ENCODE data around the gene ZNF532.

DNA sequence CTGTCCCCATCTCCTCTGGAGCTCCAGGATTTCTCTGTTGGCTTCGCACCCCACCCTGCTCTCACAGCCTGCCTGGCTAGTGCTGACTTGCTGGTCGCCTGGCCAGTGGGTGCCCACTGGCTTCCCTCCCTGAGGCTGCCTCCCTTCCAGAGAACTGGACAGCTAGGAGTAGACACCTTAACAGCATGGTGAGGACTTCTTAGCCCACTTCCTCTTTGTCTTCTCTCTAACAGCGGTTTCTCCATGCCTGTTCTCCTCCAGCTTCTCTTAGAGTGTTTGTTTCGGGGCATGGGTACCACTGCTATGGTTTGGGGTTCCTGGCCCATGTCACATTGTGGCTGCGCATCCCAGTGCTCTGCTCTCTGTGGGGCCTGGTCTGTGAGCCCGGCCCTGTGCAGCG lies 37.1 kb downstream of the ZNF532 start:
- TF ChIP-seq, protein P1, sequence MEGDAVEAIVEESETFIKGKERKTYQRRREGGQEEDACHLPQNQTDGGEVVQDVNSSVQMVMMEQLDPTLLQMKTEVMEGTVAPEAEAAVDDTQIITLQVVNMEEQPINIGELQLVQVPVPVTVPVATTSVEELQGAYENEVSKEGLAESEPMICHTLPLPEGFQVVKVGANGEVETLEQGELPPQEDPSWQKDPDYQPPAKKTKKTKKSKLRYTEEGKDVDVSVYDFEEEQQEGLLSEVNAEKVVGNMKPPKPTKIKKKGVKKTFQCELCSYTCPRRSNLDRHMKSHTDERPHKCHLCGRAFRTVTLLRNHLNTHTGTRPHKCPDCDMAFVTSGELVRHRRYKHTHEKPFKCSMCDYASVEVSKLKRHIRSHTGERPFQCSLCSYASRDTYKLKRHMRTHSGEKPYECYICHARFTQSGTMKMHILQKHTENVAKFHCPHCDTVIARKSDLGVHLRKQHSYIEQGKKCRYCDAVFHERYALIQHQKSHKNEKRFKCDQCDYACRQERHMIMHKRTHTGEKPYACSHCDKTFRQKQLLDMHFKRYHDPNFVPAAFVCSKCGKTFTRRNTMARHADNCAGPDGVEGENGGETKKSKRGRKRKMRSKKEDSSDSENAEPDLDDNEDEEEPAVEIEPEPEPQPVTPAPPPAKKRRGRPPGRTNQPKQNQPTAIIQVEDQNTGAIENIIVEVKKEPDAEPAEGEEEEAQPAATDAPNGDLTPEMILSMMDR (IDR thresholded peaks at IDR 0.05) = no peak
- TF ChIP-seq POLR2A (IDR thresholded peaks at IDR 0.05) = no peak

Data from Peyer's patch (tissue), 4 donors.